ENCODE measurements around the gene ZNF593.

GRCh38 chr1:26177182-26177684, 7.5 kb downstream of the ZNF593 start, which contains the start of gene CNKSR1:
- no peak for TF ChIP-seq TCF4 (CRISPR knock-in tag; IDR thresholded peaks at IDR 0.05; ENCODE audit: borderline replicate concordance)
- TF ChIP-seq, protein P1, sequence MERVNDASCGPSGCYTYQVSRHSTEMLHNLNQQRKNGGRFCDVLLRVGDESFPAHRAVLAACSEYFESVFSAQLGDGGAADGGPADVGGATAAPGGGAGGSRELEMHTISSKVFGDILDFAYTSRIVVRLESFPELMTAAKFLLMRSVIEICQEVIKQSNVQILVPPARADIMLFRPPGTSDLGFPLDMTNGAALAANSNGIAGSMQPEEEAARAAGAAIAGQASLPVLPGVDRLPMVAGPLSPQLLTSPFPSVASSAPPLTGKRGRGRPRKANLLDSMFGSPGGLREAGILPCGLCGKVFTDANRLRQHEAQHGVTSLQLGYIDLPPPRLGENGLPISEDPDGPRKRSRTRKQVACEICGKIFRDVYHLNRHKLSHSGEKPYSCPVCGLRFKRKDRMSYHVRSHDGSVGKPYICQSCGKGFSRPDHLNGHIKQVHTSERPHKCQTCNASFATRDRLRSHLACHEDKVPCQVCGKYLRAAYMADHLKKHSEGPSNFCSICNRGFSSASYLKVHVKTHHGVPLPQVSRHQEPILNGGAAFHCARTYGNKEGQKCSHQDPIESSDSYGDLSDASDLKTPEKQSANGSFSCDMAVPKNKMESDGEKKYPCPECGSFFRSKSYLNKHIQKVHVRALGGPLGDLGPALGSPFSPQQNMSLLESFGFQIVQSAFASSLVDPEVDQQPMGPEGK (CRISPR knock-in tag; IDR thresholded peaks at IDR 0.05; ENCODE audit: borderline replicate concordance) = no peak
- TF ChIP-seq ARNTL (CRISPR knock-in tag; IDR thresholded peaks at IDR 0.05; ENCODE audit: borderline replicate concordance, low read depth) = no peak
- TF ChIP-seq ISL1 (CRISPR knock-in tag; IDR thresholded peaks at IDR 0.05) = no peak
- no peak for TF ChIP-seq ZFP3 (CRISPR knock-in tag; IDR thresholded peaks at IDR 0.05)
- no peak for TF ChIP-seq ZNF70 (CRISPR knock-in tag; IDR thresholded peaks at IDR 0.05)
- no peak for TF ChIP-seq RARB (CRISPR knock-in tag; IDR thresholded peaks at IDR 0.05)
- no peak for TF ChIP-seq ZC3H10 (CRISPR knock-in tag; IDR thresholded peaks at IDR 0.05)
- TF ChIP-seq BACH2 (CRISPR knock-in tag; IDR thresholded peaks at IDR 0.05; ENCODE audit: borderline replicate concordance) = no peak
- TF ChIP-seq ZNF565 (CRISPR knock-in tag; conservative IDR thresholded peaks at IDR 0.05; ENCODE audit: low read depth) = no peak
- no peak for TF ChIP-seq CREB5 (CRISPR knock-in tag; IDR thresholded peaks at IDR 0.05; ENCODE audit: low read depth)
- no peak for TF ChIP-seq SNAI2 (CRISPR knock-in tag; IDR thresholded peaks at IDR 0.05)
